Mesodermal cell (in vitro differentiated cells): Measurements from ENCODE around the gene GARIN5A.
A peak's percentile ranks its signal among the peaks of the same experiment; 100 is the strongest.

Experiments used
- H3K27ac ChIP-seq: 2 replicates; pipeline ENCODE4 v1.7.0; 2013; ENCODE audit warnings: mild to moderate bottlenecking, low read depth, low read length, moderate library complexity; ENCODE audit not compliant: severe bottlenecking
- H3K36me3 ChIP-seq: 2 replicates; pipeline ENCODE4 v1.7.1; 2013; ENCODE audit warnings: mild to moderate bottlenecking, low read length, moderate library complexity; ENCODE audit not compliant: control insufficient read depth, insufficient read depth
- H3K4me1 ChIP-seq: one replicate; pipeline ENCODE4 v1.7.1; 2013; ENCODE audit warnings: mild to moderate bottlenecking, low read length; ENCODE audit not compliant: insufficient read depth, control insufficient read depth, poor library complexity, severe bottlenecking
- H3K4me3 ChIP-seq: 2 replicates; pipeline ENCODE4 v1.7.0; 2013; ENCODE audit warnings: low read length, control low read depth, mild to moderate bottlenecking; ENCODE audit not compliant: insufficient read depth, poor library complexity, severe bottlenecking; ENCODE audit errors: extremely low read depth
- H3K9me3 ChIP-seq: 2 replicates; pipeline ENCODE4 v1.7.1; 2013; ENCODE audit warnings: mild to moderate bottlenecking, low read length, moderate library complexity; ENCODE audit not compliant: control insufficient read depth
- WGBS, 2 experiments: methylation state at CpG; one replicate each; pipeline ENCODE4 v1.1.5; 2013; ENCODE audit warnings: missing lambda C conversion rate in 2 of 2; ENCODE audit not compliant: insufficient coverage in 2 of 2; 5-methylcytosine and 5-hydroxymethylcytosine counted together

Gene GARIN5A

DNA sequence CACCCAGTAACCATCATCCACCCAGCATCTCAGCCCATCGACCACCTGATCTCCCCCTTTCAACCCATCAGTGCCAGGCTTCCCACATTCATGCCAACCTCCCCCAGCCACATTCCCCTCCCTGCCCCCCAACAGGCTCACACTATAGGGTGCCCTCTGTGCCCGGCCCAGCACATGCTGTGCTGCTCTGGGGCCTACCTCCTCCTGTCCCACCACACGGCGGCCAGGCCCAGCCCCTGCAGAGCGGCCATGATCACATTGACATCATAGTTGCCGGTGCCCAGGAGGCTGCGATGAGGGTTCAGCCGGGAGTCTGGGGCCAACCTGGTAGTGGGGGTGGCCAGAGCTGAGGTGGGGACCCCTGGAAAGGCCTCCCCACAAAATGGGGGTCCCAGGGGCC is 30.7 kb upstream of the GARIN5A start:
- no peaks in the 10 kb centered on the region for H3K9me3 ChIP-seq
- H3K4me3 ChIP-seq: no peak overlapping the region
- H3K4me1 ChIP-seq: no peaks in the 10 kb centered on the region
- WGBS, 2 experiments: 83 to 96% methylated on average over 7 to 8 of the region's 8 CpGs
- H3K36me3 ChIP-seq: no peaks in the 10 kb centered on the region
- no peak overlapping the region for H3K27ac ChIP-seq

DNA sequence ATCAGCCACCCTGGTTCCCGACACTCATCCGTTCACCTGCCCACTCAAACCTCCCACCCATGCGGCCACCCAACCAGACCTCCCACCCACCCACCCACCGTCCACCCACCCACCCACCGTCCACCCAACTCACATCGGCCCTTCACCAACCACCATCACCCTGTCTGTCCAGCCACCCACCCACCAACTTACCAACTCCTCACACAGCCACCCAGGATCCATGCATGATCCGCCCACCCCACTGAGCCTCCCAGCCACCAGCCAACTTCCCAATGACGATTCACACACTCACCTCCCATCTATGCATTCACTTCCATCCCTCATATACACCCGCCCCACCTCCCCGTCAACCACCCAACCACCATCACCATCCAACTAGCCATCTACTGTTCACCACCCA is 30.1 kb upstream of the GARIN5A start:
- no peak overlapping the region for H3K4me3 ChIP-seq
- 93 to 94% methylated on average over 2 to 4 of the region's 10 CpGs for WGBS, 2 experiments

DNA sequence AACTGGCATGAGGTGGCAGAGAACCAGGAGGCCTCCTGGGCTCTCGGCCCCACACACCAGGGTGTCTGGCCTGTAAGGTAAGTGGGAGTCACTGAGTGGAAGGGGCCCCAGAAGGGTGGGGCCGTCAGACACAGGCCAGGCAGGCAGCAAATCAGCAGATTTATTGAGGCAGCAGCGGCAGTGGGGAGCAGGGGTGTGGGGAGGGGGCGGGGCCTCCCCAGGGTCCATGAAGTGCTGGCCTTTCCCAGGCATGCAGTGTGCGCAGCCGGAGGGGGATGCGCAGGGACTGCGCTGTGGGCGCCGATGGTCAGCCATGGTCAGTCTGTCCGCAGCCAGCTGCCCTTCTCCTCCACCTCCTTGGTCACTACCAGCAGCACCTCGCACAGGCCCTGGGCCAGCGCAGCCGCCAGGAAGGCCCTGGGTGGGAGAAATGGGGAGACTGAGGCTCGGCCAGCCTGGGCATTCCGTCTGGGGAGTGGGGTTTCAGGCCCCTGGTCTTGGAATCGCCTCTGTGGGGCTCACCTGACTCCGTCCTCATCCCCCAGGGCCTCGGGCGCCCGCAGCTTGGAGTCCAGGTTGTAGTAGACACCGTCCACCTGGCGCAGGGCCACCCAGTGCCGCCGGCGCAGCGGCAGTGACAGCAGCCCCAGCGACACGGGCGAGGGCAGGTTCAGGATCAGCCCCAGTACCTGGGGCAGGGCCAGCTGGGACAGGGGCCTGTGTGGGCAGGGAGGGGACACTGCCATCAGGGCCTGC is 29.4 kb upstream of the GARIN5A start:
- H3K4me1 ChIP-seq: no peaks in the 10 kb centered on the region
- 98 to 100% methylated on average over 21 to 25 of the region's 30 CpGs for WGBS, 2 experiments
- H3K9me3 ChIP-seq: no peaks in the 10 kb centered on the region
- no peak overlapping the region for H3K27ac ChIP-seq
- H3K36me3 ChIP-seq: no peaks in the 10 kb centered on the region
- H3K4me3 ChIP-seq: no peak overlapping the region

More for the DNA sequence above, 30.1 kb upstream of the GARIN5A start:
- Histone ChIP-seq H3K27ac (no peak overlapping the region), H3K9me3 (no peaks in the 10 kb centered on the region), H3K36me3 (no peaks in the 10 kb centered on the region), H3K4me1 (no peaks in the 10 kb centered on the region)

- Histone ChIP-seq H3K4me3 (no peak overlapping the region), H3K36me3 (no peaks in the 10 kb centered on the region), H3K4me1 (peaks cover 5% of the 10 kb centered on the region), H3K9me3 (no peaks in the 10 kb centered on the region), H3K27ac (no peak overlapping the region)
- WGBS, 2 experiments: 80 to 81% methylated on average over 18 to 19 of the region's 25 CpGs
Measured at GRCh38 chr19:50501568-50502475, 25.2 kb upstream of the GARIN5A start.

DNA sequence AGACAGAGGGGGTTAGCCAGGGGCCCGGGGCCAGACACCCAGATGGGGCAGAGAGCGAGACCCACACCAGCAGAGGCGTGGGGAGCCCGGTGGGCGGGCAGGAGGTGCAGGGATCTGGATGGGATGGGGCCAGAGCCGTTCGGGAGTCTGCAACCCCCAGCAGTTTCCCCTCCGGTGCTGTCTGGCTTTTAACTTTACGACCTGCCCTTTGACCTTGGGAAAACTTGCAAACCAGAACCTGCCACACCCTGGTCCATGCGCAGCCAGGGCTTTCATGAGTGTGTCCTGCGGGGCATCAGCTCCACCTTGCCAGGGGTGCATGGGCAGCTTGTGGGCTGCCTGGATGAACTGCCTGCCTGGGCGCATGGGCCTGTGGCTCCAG is 24.5 kb upstream of the GARIN5A start:
- H3K4me3 ChIP-seq: no peak overlapping the region
- no peaks in the 10 kb centered on the region for H3K9me3 ChIP-seq
- no peak overlapping the region for H3K27ac ChIP-seq
- peaks cover 5% of the 10 kb centered on the region for H3K4me1 ChIP-seq
- H3K36me3 ChIP-seq: no peaks in the 10 kb centered on the region
- WGBS, 2 experiments: 70 to 75% methylated on average over 7 to 10 of the region's 12 CpGs

DNA sequence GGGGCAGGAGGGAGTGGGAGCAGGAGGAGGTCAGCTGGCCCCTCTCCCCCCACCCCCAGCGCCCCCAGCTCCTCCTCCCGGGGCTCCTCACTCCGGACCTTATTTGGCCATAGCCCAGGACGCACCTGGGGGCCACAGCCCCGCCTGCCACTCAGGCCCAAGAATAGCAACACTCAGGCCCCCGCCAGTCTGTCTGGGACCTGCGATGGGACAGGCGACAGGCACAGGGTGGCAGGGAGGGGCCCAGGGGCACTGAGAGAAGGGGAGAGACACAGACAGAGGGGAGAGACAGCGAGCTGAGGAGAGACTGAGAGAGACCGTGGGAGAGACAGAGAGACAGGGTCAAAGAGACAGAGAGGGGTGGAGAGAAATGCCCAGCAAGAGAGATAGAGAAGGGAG is 24.1 kb upstream of the GARIN5A start:
- no peaks in the 10 kb centered on the region for H3K9me3 ChIP-seq
- H3K4me3 ChIP-seq: no peak overlapping the region
- no peak overlapping the region for H3K27ac ChIP-seq
- WGBS, 2 experiments: 61 to 62% methylated on average over 4 to 7 of the region's 10 CpGs
- H3K4me1 ChIP-seq: peaks cover 5% of the 10 kb centered on the region
- H3K36me3 ChIP-seq: no peaks in the 10 kb centered on the region

- no peak overlapping the region for H3K4me3 ChIP-seq
- H3K27ac ChIP-seq: no peak overlapping the region
- peaks cover 5% of the 10 kb centered on the region for H3K4me1 ChIP-seq
- WGBS, 2 experiments: 34 to 38% methylated on average over 18 to 24 of the region's 27 CpGs
- H3K9me3 ChIP-seq: no peaks in the 10 kb centered on the region
- no peaks in the 10 kb centered on the region for H3K36me3 ChIP-seq
Measured at GRCh38 chr19:50500060-50500752, 23.6 kb upstream of the GARIN5A start.

- 80 to 84% methylated on average over 11 of the region's 11 CpGs for WGBS, 2 experiments
- Histone ChIP-seq H3K27ac (no peak overlapping the region), H3K9me3 (no peaks in the 10 kb centered on the region), H3K4me1 (peaks cover 5% of the 10 kb centered on the region), H3K4me3 (no peak overlapping the region), H3K36me3 (no peaks in the 10 kb centered on the region)
Measured at GRCh38 chr19:50498219-50499056, 21.8 kb upstream of the GARIN5A start.

GRCh38 chr19:50497022-50497405 is 20.4 kb upstream of the GARIN5A start:
- Histone ChIP-seq H3K9me3 (no peaks in the 10 kb centered on the region), H3K4me1 (peaks cover 5% of the 10 kb centered on the region), H3K4me3 (no peak overlapping the region), H3K27ac (peak overlapping the region; percentile 26), H3K36me3 (no peaks in the 10 kb centered on the region)
- WGBS, 2 experiments: 67 to 75% methylated on average over 6 to 8 of the region's 8 CpGs
